ENCODE results near the gene PCDH9. TPM values are rescaled to one million over a fixed set of nuclear protein-coding genes. Genes with fewer than 3 reads are reported as not detected.

Gene PCDH9
- total RNA-seq, 2 donors from 2014 or later: 0.44 to 1.0 TPM

DNA sequence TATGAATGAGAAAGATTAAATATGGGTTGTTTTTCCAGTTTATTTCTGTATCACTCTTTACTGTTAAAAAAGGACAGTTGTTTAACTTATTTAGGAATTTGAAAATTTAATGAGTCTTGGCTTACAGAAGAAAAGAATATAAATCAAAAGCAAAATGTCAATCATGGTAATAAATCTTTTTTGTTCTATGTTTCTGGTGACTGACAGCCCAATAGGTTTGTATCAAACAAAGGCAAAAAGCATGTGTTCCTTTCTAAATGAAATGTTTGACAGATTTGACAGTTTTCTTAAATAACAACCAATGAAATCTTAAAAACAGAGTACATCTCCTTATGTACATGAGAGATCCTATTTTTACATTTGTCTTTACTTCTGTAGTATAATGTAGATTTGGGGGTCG lies 11.0 kb downstream of the PCDH9 start:
- intact Hi-C loops (cut with DNase I): no loop called here
- H3K4me3 ChIP-seq: no peak overlapping the region
- no peaks in the 10 kb centered on the region for H3K4me1 ChIP-seq
- DNase-seq: no peak
- H3K9ac ChIP-seq (ENCODE audit: low read depth in 2 of 2, low read length in 2 of 2): no peak overlapping the region
- TF ChIP-seq, protein P1, sequence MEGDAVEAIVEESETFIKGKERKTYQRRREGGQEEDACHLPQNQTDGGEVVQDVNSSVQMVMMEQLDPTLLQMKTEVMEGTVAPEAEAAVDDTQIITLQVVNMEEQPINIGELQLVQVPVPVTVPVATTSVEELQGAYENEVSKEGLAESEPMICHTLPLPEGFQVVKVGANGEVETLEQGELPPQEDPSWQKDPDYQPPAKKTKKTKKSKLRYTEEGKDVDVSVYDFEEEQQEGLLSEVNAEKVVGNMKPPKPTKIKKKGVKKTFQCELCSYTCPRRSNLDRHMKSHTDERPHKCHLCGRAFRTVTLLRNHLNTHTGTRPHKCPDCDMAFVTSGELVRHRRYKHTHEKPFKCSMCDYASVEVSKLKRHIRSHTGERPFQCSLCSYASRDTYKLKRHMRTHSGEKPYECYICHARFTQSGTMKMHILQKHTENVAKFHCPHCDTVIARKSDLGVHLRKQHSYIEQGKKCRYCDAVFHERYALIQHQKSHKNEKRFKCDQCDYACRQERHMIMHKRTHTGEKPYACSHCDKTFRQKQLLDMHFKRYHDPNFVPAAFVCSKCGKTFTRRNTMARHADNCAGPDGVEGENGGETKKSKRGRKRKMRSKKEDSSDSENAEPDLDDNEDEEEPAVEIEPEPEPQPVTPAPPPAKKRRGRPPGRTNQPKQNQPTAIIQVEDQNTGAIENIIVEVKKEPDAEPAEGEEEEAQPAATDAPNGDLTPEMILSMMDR (IDR thresholded peaks at IDR 0.05): no peak
- no peaks in the 10 kb centered on the region for H3K9me3 ChIP-seq
- no peak overlapping the region for H3K27ac ChIP-seq
- no peaks in the 10 kb centered on the region for H3K36me3 ChIP-seq
- no peaks in the 10 kb centered on the region for H3K27me3 ChIP-seq

DNA sequence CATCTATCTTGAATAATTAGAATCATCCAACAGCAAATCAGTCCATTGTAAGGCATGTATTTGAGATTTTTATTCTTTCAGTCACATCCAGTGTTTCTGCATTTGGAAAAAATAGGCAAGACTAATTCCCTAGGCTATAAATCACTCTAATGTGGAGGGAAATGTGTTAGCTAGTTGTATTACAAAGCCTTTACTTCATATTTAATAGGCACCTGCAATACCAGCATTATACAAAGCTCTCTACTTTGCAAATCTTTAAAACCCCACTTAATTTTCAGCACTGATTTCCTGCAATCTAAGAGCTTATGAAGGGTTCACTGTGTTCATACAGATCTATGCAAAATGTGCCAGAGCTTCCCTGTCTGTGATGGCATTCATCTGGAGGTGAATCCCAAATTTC lies 12.3 kb downstream of the PCDH9 start:
- no peaks in the 10 kb centered on the region for H3K4me1 ChIP-seq
- intact Hi-C loops (cut with DNase I): no loop called here
- no peak overlapping the region for H3K9ac ChIP-seq (ENCODE audit: low read depth in 2 of 2, low read length in 2 of 2)
- DNase-seq: no peak
- no peak overlapping the region for H3K4me3 ChIP-seq
- TF ChIP-seq, protein P1 (IDR thresholded peaks at IDR 0.05): no peak
- H3K27ac ChIP-seq: no peak overlapping the region
- H3K9me3 ChIP-seq: no peaks in the 10 kb centered on the region
- H3K36me3 ChIP-seq: no peaks in the 10 kb centered on the region
- no peaks in the 10 kb centered on the region for H3K27me3 ChIP-seq

DNA sequence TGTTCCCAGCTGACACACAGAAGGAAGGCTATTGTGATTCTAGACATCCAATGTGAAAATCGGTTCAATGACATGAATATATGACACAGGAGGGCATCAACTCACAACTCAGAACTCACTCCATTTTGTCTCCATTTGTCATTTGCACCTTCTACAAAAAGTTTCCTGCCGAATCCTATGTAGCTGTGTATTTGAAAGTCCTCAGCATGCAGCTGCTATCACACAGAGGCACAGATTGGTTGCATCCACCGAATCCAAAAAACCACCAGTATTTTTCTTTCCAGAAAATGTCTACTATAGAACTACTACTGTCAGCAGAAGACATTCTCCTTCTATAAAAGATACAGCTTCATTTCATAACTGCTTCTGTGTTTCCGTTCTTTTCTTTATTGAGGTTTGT lies 13.3 kb downstream of the PCDH9 start:
- TF ChIP-seq, protein P1 (IDR thresholded peaks at IDR 0.05): no peak
- Histone ChIP-seq H3K4me1 (no peaks in the 10 kb centered on the region), H3K36me3 (no peaks in the 10 kb centered on the region), H3K9ac (ENCODE audit: low read depth in 2 of 2, low read length in 2 of 2) (no peak overlapping the region), H3K4me3 (no peak overlapping the region), H3K27ac (no peak overlapping the region), H3K27me3 (no peaks in the 10 kb centered on the region), H3K9me3 (no peaks in the 10 kb centered on the region)
- intact Hi-C loops (cut with DNase I): no loop called here
- no peak for DNase-seq

DNA sequence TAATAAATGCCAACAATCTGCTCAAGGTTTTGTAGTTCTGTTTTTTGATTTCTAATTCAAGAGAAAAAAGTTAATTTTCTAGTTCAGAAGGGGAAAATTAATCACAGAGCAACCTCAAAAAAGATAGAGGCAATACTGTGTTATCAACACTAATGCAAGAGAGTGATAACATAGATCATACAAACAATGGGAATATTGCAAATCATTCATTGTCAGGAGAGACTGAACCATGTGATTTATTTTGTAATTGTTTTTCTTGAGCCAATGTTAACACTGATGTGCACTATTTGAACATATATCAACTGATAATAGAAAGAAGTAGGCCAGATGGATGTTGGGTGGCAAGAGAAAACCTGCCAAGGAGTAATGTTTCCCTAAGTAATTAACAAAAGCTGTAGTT lies 19.9 kb downstream of the PCDH9 start:
- Histone ChIP-seq H3K4me1 (no peaks in the 10 kb centered on the region), H3K9me3 (no peaks in the 10 kb centered on the region), H3K27me3 (no peaks in the 10 kb centered on the region), H3K4me3 (no peak overlapping the region), H3K27ac (no peak overlapping the region), H3K9ac (ENCODE audit: low read depth in 2 of 2, low read length in 2 of 2) (no peak overlapping the region), H3K36me3 (no peaks in the 10 kb centered on the region)
- intact Hi-C loops (cut with DNase I): no loop called here
- no peak for DNase-seq
- TF ChIP-seq, protein P1 (IDR thresholded peaks at IDR 0.05): no peak

DNA sequence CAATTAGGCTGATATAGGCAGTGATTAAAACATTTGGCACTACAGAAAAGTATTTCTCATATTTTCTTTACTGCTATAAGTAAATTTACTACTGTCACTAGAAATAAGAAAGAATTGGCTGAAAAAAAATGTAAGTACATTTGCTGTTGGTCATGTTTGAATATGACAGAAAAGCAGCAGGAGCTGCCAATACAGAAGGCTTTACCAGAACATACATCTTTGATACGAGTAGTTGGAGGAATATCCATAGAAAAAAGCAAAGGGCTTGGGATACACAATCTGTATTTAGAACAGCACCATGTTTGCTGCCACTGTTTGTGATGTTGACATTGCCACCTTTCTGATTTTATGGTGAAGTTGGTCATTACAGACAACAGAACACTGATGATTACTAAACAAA lies 21.6 kb downstream of the PCDH9 start:
- no peak for DNase-seq
- Histone ChIP-seq H3K27me3 (no peaks in the 10 kb centered on the region), H3K36me3 (no peaks in the 10 kb centered on the region), H3K27ac (no peak overlapping the region), H3K9ac (ENCODE audit: low read depth in 2 of 2, low read length in 2 of 2) (no peak overlapping the region), H3K4me1 (no peaks in the 10 kb centered on the region), H3K9me3 (no peaks in the 10 kb centered on the region), H3K4me3 (no peak overlapping the region)
- intact Hi-C loops (cut with DNase I): no loop called here
- TF ChIP-seq, protein P1 (IDR thresholded peaks at IDR 0.05): no peak

DNA sequence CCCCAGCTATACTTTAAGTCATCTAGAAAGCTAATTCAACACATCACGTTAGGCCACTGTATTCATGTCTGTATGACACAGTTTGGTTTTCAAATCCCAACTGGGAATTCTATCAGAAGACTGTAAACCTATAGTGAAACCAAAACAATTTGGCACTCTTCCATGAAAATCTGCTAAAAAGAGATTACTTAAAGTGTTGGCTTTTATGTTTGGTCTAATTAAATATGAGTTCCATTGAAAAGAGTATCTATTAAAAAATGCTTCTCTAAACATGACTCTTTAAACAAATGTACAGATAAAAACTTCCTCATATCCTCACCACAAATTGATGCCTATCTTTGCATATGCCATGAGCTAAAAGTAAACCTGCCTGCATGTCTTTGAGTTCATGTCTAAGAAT lies 25.4 kb downstream of the PCDH9 start:
- DNase-seq: no peak
- H3K36me3 ChIP-seq: no peaks in the 10 kb centered on the region
- intact Hi-C loops (cut with DNase I): no loop called here
- no peak overlapping the region for H3K4me3 ChIP-seq
- no peaks in the 10 kb centered on the region for H3K27me3 ChIP-seq
- H3K4me1 ChIP-seq: no peaks in the 10 kb centered on the region
- no peaks in the 10 kb centered on the region for H3K9me3 ChIP-seq
- no peak overlapping the region for H3K9ac ChIP-seq (ENCODE audit: low read depth in 2 of 2, low read length in 2 of 2)
- TF ChIP-seq, protein P1 (IDR thresholded peaks at IDR 0.05): no peak
- no peak overlapping the region for H3K27ac ChIP-seq
